PC-9 (cell line): ENCODE measurements around the gene DAAM2. TPM values are rescaled to one million over a fixed set of nuclear protein-coding genes. Genes with fewer than 3 reads are reported as not detected.

Experiments
- BruUV-seq: library from RNA; stranded (reverse); fragments of 400-500 nt; replicated peaks from 2 replicates; lab custom pipeline; 2021; lab: Mats Ljungman, UMichigan
- CTCF ChIA-PET: fragments of 300-600 bp; sonication (Branson Sonifier 250); formaldehyde crosslinking; loops from one replicate; lab custom pipeline; 2022; ENCODE audit warnings: antibody characterized with exemption; lab: Charles Lee
- POLR2A ChIA-PET: fragments of 300-600 bp; sonication (Branson Sonifier 250); formaldehyde crosslinking; loops from one replicate; lab custom pipeline; 2022; ENCODE audit warnings: antibody characterized with exemption; ENCODE audit not compliant: unreplicated experiment; lab: Charles Lee
- DNase-seq, 2 experiments: peaks; one replicate each; pipeline versions ENCODE4 v3.0.0 to v3.0.0-alpha.2; 2015 to 2022; ENCODE audit warnings: mixed read lengths in 1 of 2
- H2AFZ ChIP-seq: fragments of 200-600 bp; sonication (generic); 2 replicates; pipeline ENCODE4 v1.8.1; 2017; ENCODE audit warnings: antibody characterized with exemption
- H3F3A ChIP-seq: fragments of 200-600 bp; sonication (generic); 2 replicates; pipeline ENCODE4 v1.8.1; 2017; ENCODE audit warnings: antibody characterized with exemption, mild to moderate bottlenecking, low read depth; ENCODE audit not compliant: insufficient read depth
- H3K27ac ChIP-seq: fragments of 200-600 bp; sonication (generic); 2 replicates; pipeline ENCODE4 v1.6.1; 2016; ENCODE audit warnings: mixed run types
- H3K27me3 ChIP-seq: fragments of 200-600 bp; sonication (generic); 2 replicates; pipeline ENCODE4 v1.6.1; 2016; ENCODE audit warnings: low read depth, mixed run types; ENCODE audit not compliant: insufficient read depth
- H3K36me3 ChIP-seq: fragments of 200-600 bp; sonication (generic); 2 replicates; pipeline ENCODE4 v1.6.1; 2016; ENCODE audit warnings: low read depth, mixed run types
- H3K4me1 ChIP-seq: fragments of 200-600 bp; sonication (generic); replicated peaks from 2 replicates; pipeline ENCODE4 v1.6.1; 2016; ENCODE audit warnings: mixed run types; ENCODE audit not compliant: insufficient read depth
- H3K4me2 ChIP-seq: fragments of 200-600 bp; sonication (generic); 2 replicates; pipeline ENCODE4 v1.6.1; 2017; ENCODE audit warnings: mixed run types
- H3K4me3 ChIP-seq: fragments of 200-600 bp; sonication (generic); 2 replicates; pipeline ENCODE4 v1.6.1; 2016; ENCODE audit warnings: mixed run types
- H3K79me2 ChIP-seq: fragments of 200-600 bp; sonication (generic); 2 replicates; pipeline ENCODE4 v1.6.1; 2017; ENCODE audit warnings: low read depth, mixed run types
- H3K9me2 ChIP-seq: fragments of 200-600 bp; sonication (generic); 2 replicates; pipeline ENCODE4 v1.8.1; 2017; ENCODE audit warnings: mild to moderate bottlenecking; ENCODE audit not compliant: insufficient read depth
- H3K9me3 ChIP-seq: fragments of 200-600 bp; sonication (generic); 2 replicates; pipeline ENCODE4 v1.8.1; 2016; ENCODE audit warnings: low read depth; ENCODE audit not compliant: insufficient read depth
- H4K20me1 ChIP-seq: fragments of 200-600 bp; sonication (generic); 2 replicates; pipeline ENCODE4 v1.8.1; 2017; ENCODE audit not compliant: insufficient read depth
- CTCF ChIP-seq: fragments of 200-600 bp; sonication (generic); conservative IDR thresholded peaks from 2 replicates; pipeline ENCODE4 v1.6.1; 2017; ENCODE audit warnings: mixed run types, antibody characterized with exemption, mild to moderate bottlenecking, moderate library complexity
- EZH2 ChIP-seq: fragments of 200-600 bp; sonication (generic); IDR thresholded peaks from 2 replicates; pipeline ENCODE4 v1.8.0; 2017; ENCODE audit warnings: antibody characterized with exemption, low read depth
- intact Hi-C: fragments of 100-400 bp; cut with micrococcal nuclease; formaldehyde crosslinking; loops from one replicate; pipeline ENCODE4 v1.10.0; 2022; ENCODE audit not compliant: unreplicated experiment
- total RNA-seq: library from RNA; stranded (reverse); gene quantifications from 2 replicates; pipeline ENCODE4 v1.2.3, GENCODE V29; 2021

DAAM2 gene
- total RNA-seq, 1 experiment from 2014 or later: not detected

- CTCF ChIA-PET: no interaction called here
- intact Hi-C loops: no loop called here
Measured at GRCh38 chr6:39794231-39794630, 2.1 kb downstream of the DAAM2 start.

GRCh38 chr6:39797751-39798150 lies 5.6 kb downstream of the DAAM2 start:
- Histone ChIP-seq H3K36me3 (no peaks in the 10 kb centered on the region), H3K9me3 (no peaks in the 10 kb centered on the region), H3K79me2 (no peaks in the 10 kb centered on the region), H4K20me1 (no peaks in the 10 kb centered on the region), H3K9me2 (no peaks in the 10 kb centered on the region), H3K4me2 (no peak overlapping the region), H3F3A (no peaks in the 10 kb centered on the region), H3K4me1 (no peaks in the 10 kb centered on the region), H2AFZ (no peak overlapping the region), H3K27ac (no peak overlapping the region), H3K4me3 (no peak overlapping the region), H3K27me3 (peaks cover 77% of the 10 kb centered on the region)
- intact Hi-C loops: no loop called here
- no peak for DNase-seq
- ChIA-PET CTCF (no interaction called here), POLR2A (no interaction called here)
- TF ChIP-seq EZH2: no peak
- TF ChIP-seq CTCF: no peak
- BruUV-seq: no TSS peak

More at GRCh38 chr6:39794231-39794630, 2.1 kb downstream of the DAAM2 start:
- H3K9me3 ChIP-seq: no peaks in the 10 kb centered on the region
- no peaks in the 10 kb centered on the region for H3K79me2 ChIP-seq
- POLR2A ChIA-PET: no interaction called here
- H4K20me1 ChIP-seq: no peaks in the 10 kb centered on the region
- H3K27ac ChIP-seq: no peak overlapping the region
- no peaks in the 10 kb centered on the region for H3K36me3 ChIP-seq
- no TSS peak for BruUV-seq
- no peak overlapping the region for H3K4me2 ChIP-seq
- no peak for DNase-seq
- no peak overlapping the region for H3K4me3 ChIP-seq
- H3K9me2 ChIP-seq: no peaks in the 10 kb centered on the region
- no peaks in the 10 kb centered on the region for H3F3A ChIP-seq
- no peaks in the 10 kb centered on the region for H3K4me1 ChIP-seq
- H2AFZ ChIP-seq: no peak overlapping the region
- TF ChIP-seq EZH2: no peak
- TF ChIP-seq CTCF: no peak
- peaks cover 64% of the 10 kb centered on the region for H3K27me3 ChIP-seq

- Histone ChIP-seq H3K36me3 (no peaks in the 10 kb centered on the region), H3K4me2 (no peak overlapping the region), H4K20me1 (no peaks in the 10 kb centered on the region; the same call in 1 of the 2 replicates), H3K4me3 (no peak overlapping the region), H3K9me3 (no peaks in the 10 kb centered on the region), H3K4me1 (no peaks in the 10 kb centered on the region), H3F3A (no peaks in the 10 kb centered on the region), H2AFZ (no peak overlapping the region), H3K27ac (no peak overlapping the region), H3K9me2 (no peaks in the 10 kb centered on the region), H3K27me3 (peaks cover 60% of the 10 kb centered on the region), H3K79me2 (no peaks in the 10 kb centered on the region)
- ChIA-PET CTCF (no interaction called here), POLR2A (no interaction called here)
- no peak for DNase-seq
- TF ChIP-seq EZH2: no peak
- TF ChIP-seq CTCF: no peak
- intact Hi-C loops: no loop called here
- BruUV-seq: no TSS peak
Measured at GRCh38 chr6:39800034-39801032, 8.2 kb downstream of the DAAM2 start.
